ENCODE results near the gene VBP1. TPM values are rescaled to one million over a fixed set of nuclear protein-coding genes. Genes with fewer than 3 reads are reported as not detected.

The VBP1 gene
- total RNA-seq, 1 experiment from 2014 or later: 50.5 TPM

DNA sequence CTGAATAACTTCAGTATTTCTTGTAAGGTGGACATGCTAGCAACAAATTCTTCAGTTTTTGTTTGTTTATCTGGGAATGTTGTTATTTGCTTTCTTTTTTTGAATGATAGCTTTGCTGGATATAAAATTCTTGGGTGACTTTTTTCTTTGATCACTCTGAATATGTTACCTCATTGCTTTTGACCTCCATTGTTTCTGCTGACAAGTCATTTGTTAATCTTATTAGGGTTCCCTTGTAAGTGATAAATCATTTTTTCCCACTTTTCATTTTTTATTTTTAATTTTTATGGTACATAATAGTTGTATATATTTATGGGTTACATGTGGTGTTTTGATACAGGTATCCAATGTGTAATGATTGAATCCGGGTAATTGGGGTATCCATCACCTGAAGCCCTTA is 54.7 kb downstream of the VBP1 start:
- H3K4me1 Mint-ChIP-seq: no peaks in the 10 kb centered on the region
- no peak for TF ChIP-seq ELF4 (CRISPR knock-in tag; IDR thresholded peaks at IDR 0.05; ENCODE audit: low read depth)
- TF ChIP-seq, protein P1, sequence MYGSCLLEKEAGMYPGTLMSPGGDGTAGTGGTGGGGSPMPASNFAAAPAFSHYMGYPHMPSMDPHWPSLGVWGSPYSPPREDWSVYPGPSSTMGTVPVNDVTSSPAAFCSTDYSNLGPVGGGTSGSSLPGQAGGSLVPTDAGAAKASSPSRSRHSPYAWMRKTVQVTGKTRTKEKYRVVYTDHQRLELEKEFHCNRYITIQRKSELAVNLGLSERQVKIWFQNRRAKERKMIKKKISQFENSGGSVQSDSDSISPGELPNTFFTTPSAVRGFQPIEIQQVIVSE (CRISPR knock-in tag; IDR thresholded peaks at IDR 0.05; ENCODE audit: borderline replicate concordance): no peak
- no peak for TF ChIP-seq SMAD4 (CRISPR knock-in tag; IDR thresholded peaks at IDR 0.05)
- TF ChIP-seq ZNF317 (CRISPR knock-in tag; IDR thresholded peaks at IDR 0.05; ENCODE audit: borderline replicate concordance, low read depth): peak; percentile 47; the same call in 1 of the 2 replicates
- no peak for TF ChIP-seq NR2C2 (CRISPR knock-in tag; IDR thresholded peaks at IDR 0.05)
- no peak for TF ChIP-seq CBFB (CRISPR knock-in tag; IDR thresholded peaks at IDR 0.05; ENCODE audit: low read depth)
- TF ChIP-seq RELA (CRISPR knock-in tag; IDR thresholded peaks at IDR 0.05; ENCODE audit: borderline replicate concordance): no peak
- no peak for TF ChIP-seq AR (CRISPR knock-in tag; IDR thresholded peaks at IDR 0.05)
- no peak overlapping the region for H3K27ac Mint-ChIP-seq
- peaks cover 14% of the 10 kb centered on the region for H3K9me3 Mint-ChIP-seq
- ChIA-PET CTCF (no interaction called here), POLR2A (no interaction called here)
- DNase-seq (ENCODE audit: low spot score) (no peak), ATAC-seq (no peak)
- H3K27me3 Mint-ChIP-seq (ENCODE audit: low read depth): no peaks in the 10 kb centered on the region
- H3K36me3 Mint-ChIP-seq: peaks cover 2% of the 10 kb centered on the region; the same call in 1 of the 2 replicates
- no peak overlapping the region for H3K4me3 Mint-ChIP-seq

DNA sequence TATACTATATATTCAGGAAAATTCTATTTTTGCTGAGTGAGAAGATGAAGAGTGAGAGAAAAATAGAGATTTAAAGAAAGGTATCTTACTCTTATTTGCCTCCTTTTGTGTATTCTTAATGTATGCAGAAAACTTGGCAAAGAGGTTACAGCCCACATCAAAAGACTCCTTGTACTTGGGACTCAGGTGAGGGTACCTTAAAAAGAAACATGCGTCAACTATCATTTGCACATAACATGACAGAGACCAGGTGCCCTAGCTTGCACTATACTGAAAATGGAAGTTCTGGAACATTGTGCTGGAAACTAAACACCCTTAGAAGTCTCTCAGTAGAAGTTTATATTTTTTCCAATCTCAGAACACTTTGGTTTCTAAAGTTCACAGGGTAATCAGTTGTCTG is 63.6 kb downstream of the VBP1 start:
- ATAC-seq: no peak
- no peaks in the 10 kb centered on the region for H3K27me3 Mint-ChIP-seq (ENCODE audit: low read depth)
- no peaks in the 10 kb centered on the region for H3K4me1 Mint-ChIP-seq
- ChIA-PET CTCF (no interaction called here), POLR2A (no interaction called here)
- no peak overlapping the region for H3K27ac Mint-ChIP-seq
- peaks cover 5% of the 10 kb centered on the region; the same call in 1 of the 2 replicates for H3K9me3 Mint-ChIP-seq
- H3K36me3 Mint-ChIP-seq: no peaks in the 10 kb centered on the region
- no peak overlapping the region for H3K4me3 Mint-ChIP-seq
- DNase-seq (ENCODE audit: low spot score): no peak
- TF ChIP-seq, protein P2, sequence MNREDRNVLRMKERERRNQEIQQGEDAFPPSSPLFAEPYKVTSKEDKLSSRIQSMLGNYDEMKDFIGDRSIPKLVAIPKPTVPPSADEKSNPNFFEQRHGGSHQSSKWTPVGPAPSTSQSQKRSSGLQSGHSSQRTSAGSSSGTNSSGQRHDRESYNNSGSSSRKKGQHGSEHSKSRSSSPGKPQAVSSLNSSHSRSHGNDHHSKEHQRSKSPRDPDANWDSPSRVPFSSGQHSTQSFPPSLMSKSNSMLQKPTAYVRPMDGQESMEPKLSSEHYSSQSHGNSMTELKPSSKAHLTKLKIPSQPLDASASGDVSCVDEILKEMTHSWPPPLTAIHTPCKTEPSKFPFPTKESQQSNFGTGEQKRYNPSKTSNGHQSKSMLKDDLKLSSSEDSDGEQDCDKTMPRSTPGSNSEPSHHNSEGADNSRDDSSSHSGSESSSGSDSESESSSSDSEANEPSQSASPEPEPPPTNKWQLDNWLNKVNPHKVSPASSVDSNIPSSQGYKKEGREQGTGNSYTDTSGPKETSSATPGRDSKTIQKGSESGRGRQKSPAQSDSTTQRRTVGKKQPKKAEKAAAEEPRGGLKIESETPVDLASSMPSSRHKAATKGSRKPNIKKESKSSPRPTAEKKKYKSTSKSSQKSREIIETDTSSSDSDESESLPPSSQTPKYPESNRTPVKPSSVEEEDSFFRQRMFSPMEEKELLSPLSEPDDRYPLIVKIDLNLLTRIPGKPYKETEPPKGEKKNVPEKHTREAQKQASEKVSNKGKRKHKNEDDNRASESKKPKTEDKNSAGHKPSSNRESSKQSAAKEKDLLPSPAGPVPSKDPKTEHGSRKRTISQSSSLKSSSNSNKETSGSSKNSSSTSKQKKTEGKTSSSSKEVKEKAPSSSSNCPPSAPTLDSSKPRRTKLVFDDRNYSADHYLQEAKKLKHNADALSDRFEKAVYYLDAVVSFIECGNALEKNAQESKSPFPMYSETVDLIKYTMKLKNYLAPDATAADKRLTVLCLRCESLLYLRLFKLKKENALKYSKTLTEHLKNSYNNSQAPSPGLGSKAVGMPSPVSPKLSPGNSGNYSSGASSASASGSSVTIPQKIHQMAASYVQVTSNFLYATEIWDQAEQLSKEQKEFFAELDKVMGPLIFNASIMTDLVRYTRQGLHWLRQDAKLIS (CRISPR knock-in tag; IDR thresholded peaks at IDR 0.05; ENCODE audit: borderline replicate concordance): no peak
- TF ChIP-seq ATF6 (CRISPR knock-in tag; IDR thresholded peaks at IDR 0.05) (no peak), TEAD4 (CRISPR knock-in tag; IDR thresholded peaks at IDR 0.05) (no peak), ETV6 (CRISPR knock-in tag; IDR thresholded peaks at IDR 0.05) (no peak), ARID4B (CRISPR knock-in tag; IDR thresholded peaks at IDR 0.05; ENCODE audit: borderline replicate concordance) (no peak), ZNF138 (CRISPR knock-in tag; conservative IDR thresholded peaks at IDR 0.05) (no peak), PRRX2 (CRISPR knock-in tag; IDR thresholded peaks at IDR 0.05) (no peak)
- TF ChIP-seq, protein P3, sequence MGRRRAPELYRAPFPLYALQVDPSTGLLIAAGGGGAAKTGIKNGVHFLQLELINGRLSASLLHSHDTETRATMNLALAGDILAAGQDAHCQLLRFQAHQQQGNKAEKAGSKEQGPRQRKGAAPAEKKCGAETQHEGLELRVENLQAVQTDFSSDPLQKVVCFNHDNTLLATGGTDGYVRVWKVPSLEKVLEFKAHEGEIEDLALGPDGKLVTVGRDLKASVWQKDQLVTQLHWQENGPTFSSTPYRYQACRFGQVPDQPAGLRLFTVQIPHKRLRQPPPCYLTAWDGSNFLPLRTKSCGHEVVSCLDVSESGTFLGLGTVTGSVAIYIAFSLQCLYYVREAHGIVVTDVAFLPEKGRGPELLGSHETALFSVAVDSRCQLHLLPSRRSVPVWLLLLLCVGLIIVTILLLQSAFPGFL (CRISPR knock-in tag; IDR thresholded peaks at IDR 0.05; ENCODE audit: borderline replicate concordance): no peak

Measured in WTC11 (cell line).